ENCODE data around the gene INPP1. TPM values are rescaled to one million over a fixed set of nuclear protein-coding genes. Genes with fewer than 3 reads are reported as not detected.

The INPP1 gene
- total RNA-seq, 4 donors from 2014 or later = 37.0 to 73.0 (median 48.4) TPM

DNA sequence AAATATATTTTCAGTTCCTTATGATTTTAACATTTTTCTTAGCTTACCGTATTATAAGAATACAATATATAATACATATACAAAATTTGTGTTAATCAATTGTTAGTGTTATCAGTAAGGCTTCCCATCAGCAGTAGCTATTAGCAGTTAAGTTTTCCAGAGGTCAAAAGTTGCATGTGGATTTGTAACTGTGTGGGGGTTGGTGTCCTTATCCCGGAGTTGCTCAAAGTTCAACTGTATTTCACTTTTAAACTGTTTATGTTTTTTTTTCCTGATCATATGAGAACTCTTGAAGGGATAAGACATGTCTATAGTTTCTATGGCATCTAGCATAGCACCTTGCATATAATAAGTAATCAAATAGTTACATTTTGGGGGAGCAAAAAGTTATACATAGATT, 52.9 kb downstream of the INPP1 start:
- Histone ChIP-seq H3K27me3 (no peaks in the 10 kb centered on the region), H3K36me3 (no peaks in the 10 kb centered on the region), H3K9me3 (no peaks in the 10 kb centered on the region), H3K4me1 (no peaks in the 10 kb centered on the region), H3K27ac (no peak overlapping the region), H3K4me3 (no peak overlapping the region)
- TF ChIP-seq POLR2A (IDR thresholded peaks at IDR 0.05) = no peak
- TF ChIP-seq, protein P1, sequence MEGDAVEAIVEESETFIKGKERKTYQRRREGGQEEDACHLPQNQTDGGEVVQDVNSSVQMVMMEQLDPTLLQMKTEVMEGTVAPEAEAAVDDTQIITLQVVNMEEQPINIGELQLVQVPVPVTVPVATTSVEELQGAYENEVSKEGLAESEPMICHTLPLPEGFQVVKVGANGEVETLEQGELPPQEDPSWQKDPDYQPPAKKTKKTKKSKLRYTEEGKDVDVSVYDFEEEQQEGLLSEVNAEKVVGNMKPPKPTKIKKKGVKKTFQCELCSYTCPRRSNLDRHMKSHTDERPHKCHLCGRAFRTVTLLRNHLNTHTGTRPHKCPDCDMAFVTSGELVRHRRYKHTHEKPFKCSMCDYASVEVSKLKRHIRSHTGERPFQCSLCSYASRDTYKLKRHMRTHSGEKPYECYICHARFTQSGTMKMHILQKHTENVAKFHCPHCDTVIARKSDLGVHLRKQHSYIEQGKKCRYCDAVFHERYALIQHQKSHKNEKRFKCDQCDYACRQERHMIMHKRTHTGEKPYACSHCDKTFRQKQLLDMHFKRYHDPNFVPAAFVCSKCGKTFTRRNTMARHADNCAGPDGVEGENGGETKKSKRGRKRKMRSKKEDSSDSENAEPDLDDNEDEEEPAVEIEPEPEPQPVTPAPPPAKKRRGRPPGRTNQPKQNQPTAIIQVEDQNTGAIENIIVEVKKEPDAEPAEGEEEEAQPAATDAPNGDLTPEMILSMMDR (IDR thresholded peaks at IDR 0.05) = no peak
- intact Hi-C loops (cut with DNase I) = no loop called here
- DNase-seq = no peak
- 85 to 92% methylated on average over 2 of the region's 2 CpGs for WGBS, 2 donors

DNA sequence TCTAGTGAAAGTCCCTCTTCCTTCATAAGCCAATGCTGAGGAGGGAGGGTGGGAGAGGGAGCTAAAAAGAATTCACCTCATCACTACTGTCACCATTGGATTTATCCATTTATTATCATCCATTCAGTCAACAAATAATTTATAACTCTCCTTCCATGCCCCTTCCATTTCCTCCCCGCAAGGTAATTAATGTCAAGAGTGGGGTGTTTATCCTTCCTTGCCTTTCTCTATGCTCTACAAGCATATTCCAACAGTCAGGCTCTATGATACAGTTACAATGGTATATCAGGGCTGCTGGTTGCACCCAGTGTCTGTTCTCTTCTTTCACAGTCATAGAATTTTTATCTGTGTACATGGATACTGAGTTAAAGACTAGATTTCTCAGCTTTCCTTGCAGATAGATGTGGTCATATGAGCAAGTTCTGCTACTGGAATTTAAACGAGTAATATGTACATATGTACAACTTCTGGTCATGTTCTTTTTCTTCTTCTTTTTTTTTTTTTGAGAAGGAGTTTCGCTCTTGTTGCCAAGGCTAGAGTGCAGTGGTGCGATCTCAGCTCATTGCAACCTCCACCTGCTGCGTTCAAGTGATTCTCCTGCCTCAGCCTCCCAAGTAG, 59.7 kb downstream of the INPP1 start:
- intact Hi-C loops (cut with DNase I) = no loop called here
- Histone ChIP-seq H3K9me3 (no peaks in the 10 kb centered on the region), H3K27ac (no peak overlapping the region), H3K27me3 (no peaks in the 10 kb centered on the region), H3K36me3 (no peaks in the 10 kb centered on the region), H3K4me1 (peaks cover 0 to 25% (median 3%) of the 10 kb centered on the region in 3 donors), H3K4me3 (no peak overlapping the region)
- WGBS, 2 donors = 42 to 83% methylated on average over 5 of the region's 5 CpGs
- no peak for DNase-seq
- no peak for TF ChIP-seq POLR2A (IDR thresholded peaks at IDR 0.05)
- TF ChIP-seq, protein P1 (IDR thresholded peaks at IDR 0.05) = no peak

DNA sequence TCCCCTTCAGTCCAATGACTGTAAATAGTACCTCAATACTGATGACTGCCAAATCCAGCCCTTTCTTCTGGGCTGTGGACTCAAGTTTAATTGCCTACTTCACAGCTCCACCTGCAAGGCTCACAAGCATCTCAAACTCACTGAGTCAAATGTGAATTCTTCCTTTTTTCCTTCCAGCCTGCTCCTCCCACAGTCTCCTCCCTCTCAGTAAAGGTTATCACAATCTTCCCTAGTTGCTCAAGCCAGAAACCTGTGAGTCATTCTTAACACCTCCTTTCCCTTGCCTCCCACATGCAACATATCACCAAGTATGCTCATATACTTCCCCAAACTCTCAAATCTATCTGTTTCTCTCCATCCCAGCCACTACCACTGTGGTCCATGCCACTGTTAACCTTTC, 61.1 kb downstream of the INPP1 start:
- no peak for DNase-seq
- no peaks in the 10 kb centered on the region for H3K27me3 ChIP-seq
- no peaks in the 10 kb centered on the region for H3K36me3 ChIP-seq
- intact Hi-C loops (cut with DNase I) = no loop called here
- no peaks in the 10 kb centered on the region for H3K9me3 ChIP-seq
- TF ChIP-seq, protein P1 (IDR thresholded peaks at IDR 0.05) = no peak
- TF ChIP-seq POLR2A (IDR thresholded peaks at IDR 0.05) = no peak
- H3K27ac ChIP-seq = peak overlapping the region in 3 of 4 donors; percentile 47 to 75 (median 61)
- peaks cover 3 to 32% (median 9%) of the 10 kb centered on the region in 3 donors for H3K4me1 ChIP-seq
- no peak overlapping the region for H3K4me3 ChIP-seq

DNA sequence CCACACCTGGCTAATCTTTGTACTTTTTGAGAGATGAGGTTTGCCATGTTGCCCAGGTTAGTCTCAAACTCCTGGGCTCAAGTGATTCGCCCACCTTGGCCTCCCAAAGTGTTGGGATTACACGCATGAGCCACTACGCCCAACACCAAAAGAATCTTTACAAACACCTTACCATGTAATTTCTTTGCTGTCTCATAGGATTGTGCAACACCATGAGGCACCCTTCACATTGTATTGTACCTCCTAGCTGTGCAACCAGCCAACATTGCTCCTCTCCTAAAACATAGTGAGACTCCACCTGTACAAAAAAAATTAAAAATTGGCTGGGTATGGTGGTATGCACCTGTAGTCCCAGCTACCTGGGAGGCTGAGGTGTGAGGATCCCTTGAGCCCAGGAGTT, 61.7 kb downstream of the INPP1 start:
- no peak for TF ChIP-seq POLR2A (IDR thresholded peaks at IDR 0.05)
- TF ChIP-seq, protein P1 (IDR thresholded peaks at IDR 0.05) = no peak

DNA sequence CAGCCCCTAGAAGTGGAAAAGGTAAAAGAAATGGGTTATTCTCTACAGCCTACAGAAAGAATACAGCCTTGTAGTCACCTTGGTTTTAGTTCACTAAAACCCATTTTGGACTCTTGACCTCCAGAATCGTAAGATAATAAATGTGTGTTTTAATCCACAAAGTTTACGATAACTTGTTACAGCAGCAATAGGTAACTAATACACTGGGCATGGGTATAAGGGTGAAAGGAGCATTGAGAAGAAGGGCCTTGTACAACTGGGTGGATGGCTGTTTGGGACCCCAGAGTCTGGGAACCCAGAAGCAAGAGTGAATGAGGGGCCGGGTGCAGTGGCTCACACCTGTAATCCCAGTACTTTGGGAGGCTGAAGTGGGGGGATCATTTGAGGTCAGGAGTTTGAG, 62.6 kb downstream of the INPP1 start:
- no peak overlapping the region for H3K27ac ChIP-seq
- no peaks in the 10 kb centered on the region for H3K9me3 ChIP-seq
- no peaks in the 10 kb centered on the region for H3K27me3 ChIP-seq
- WGBS, 2 donors = 74 to 97% methylated on average over 3 of the region's 3 CpGs
- no peak overlapping the region for H3K4me3 ChIP-seq
- no peak for DNase-seq
- intact Hi-C loops (cut with DNase I) = no loop called here
- no peaks in the 10 kb centered on the region for H3K36me3 ChIP-seq
- TF ChIP-seq, protein P1 (IDR thresholded peaks at IDR 0.05) = no peak
- no peak for TF ChIP-seq POLR2A (IDR thresholded peaks at IDR 0.05)
- peaks cover 9 to 47% (median 16%) of the 10 kb centered on the region in 3 donors for H3K4me1 ChIP-seq

More for the DNA sequence above, 61.7 kb downstream of the INPP1 start:
- H3K4me1 ChIP-seq = peaks cover 8 to 38% (median 15%) of the 10 kb centered on the region in 3 donors
- no peaks in the 10 kb centered on the region for H3K9me3 ChIP-seq
- 55 to 58% methylated on average over 3 of the region's 3 CpGs for WGBS, 2 donors
- peak overlapping the region in 3 of 4 donors; percentile 47 to 75 (median 61) for H3K27ac ChIP-seq
- no peak overlapping the region for H3K4me3 ChIP-seq
- no peak for DNase-seq
- H3K27me3 ChIP-seq = no peaks in the 10 kb centered on the region
- no peaks in the 10 kb centered on the region for H3K36me3 ChIP-seq
- intact Hi-C loops (cut with DNase I) = no loop called here
